HepG2 (cell line): ENCODE data around the gene PIP5K1C. TPM values are rescaled to one million over a fixed set of nuclear protein-coding genes. Genes with fewer than 3 reads are reported as not detected.

Source experiments
- ATRX ChIP-seq: sonication (generic); formaldehyde crosslinking; IDR thresholded peaks from 2 replicates; pipeline ENCODE4 v1.4.0; 2020; ENCODE audit warnings: missing genetic modification reagents, borderline replicate concordance
- GLI4 ChIP-seq: sonication (generic); formaldehyde crosslinking; IDR thresholded peaks from 2 replicates; pipeline ENCODE4 v1.5.1; 2020; ENCODE audit warnings: missing genetic modification reagents, mild to moderate bottlenecking, moderate library complexity, borderline replicate concordance
- HNRNPL ChIP-seq: fragments of 200-400 bp; formaldehyde crosslinking; IDR thresholded peaks from 2 replicates; pipeline ENCODE4 v1.6.1; 2017; ENCODE audit warnings: mild to moderate bottlenecking, low read depth, low read length
- NR2F2 ChIP-seq: IDR thresholded peaks from 2 replicates; pipeline ENCODE4 v1.6.1; 2012; ENCODE audit warnings: low read depth, inconsistent platforms, borderline replicate concordance
- PATZ1 ChIP-seq: sonication (generic); formaldehyde crosslinking; IDR thresholded peaks from 2 replicates; pipeline ENCODE4 v1.4.0; 2020; ENCODE audit warnings: missing genetic modification reagents
- TIGD3 ChIP-seq: sonication (generic); formaldehyde crosslinking; IDR thresholded peaks from 2 replicates; pipeline ENCODE4 v1.5.1; 2020; ENCODE audit warnings: mild to moderate bottlenecking, missing genetic modification reagents, borderline replicate concordance
- YEATS2 ChIP-seq: sonication (generic); formaldehyde crosslinking; IDR thresholded peaks from 2 replicates; pipeline ENCODE4 v1.4.0; 2020; ENCODE audit warnings: missing genetic modification reagents, borderline replicate concordance
- ZBED4 ChIP-seq: sonication (generic); formaldehyde crosslinking; IDR thresholded peaks from 2 replicates; pipeline ENCODE4 v1.4.0; 2020; ENCODE audit warnings: missing genetic modification reagents, borderline replicate concordance
- ZNF225 ChIP-seq: sonication (generic); formaldehyde crosslinking; IDR thresholded peaks from 2 replicates; pipeline ENCODE4 v1.4.0; 2020; ENCODE audit warnings: mild to moderate bottlenecking, missing genetic modification reagents
- ZNF280D ChIP-seq: sonication (generic); formaldehyde crosslinking; IDR thresholded peaks from 2 replicates; pipeline ENCODE4 v1.5.1; 2020; ENCODE audit warnings: mild to moderate bottlenecking, missing genetic modification reagents
- ZNF775 ChIP-seq: sonication (generic); formaldehyde crosslinking; IDR thresholded peaks from 2 replicates; pipeline ENCODE4 v1.4.0; 2020; ENCODE audit warnings: missing genetic modification reagents, mild to moderate bottlenecking, moderate library complexity, borderline replicate concordance
- polyA plus RNA-seq, 8 experiments: library from polyadenylated mRNA; depleted of rRNA in 3 of 8; stranded (reverse) in 7 of 8; unstranded in 1 of 8; fragments of >200 nt; fragmentation: Illumina TruSeq in 4 of 8; extraction: Trizol in 4 of 8; gene quantifications; 2 replicates each; pipeline versions ENCODE4 v1.2.1 to v1.2.3, GENCODE V29; 2011 to 2016; ENCODE audit warnings: low read depth in 4 of 8, missing spikeins in 1 of 8, mixed read lengths in 1 of 8; ENCODE audit not compliant: insufficient read depth in 1 of 8
- total RNA-seq, 5 experiments: library from RNA; depleted of rRNA; stranded (reverse); fragments of >200 nt; fragmentation: Illumina TruSeq; extraction: Trizol; gene quantifications; 2 replicates each; pipeline ENCODE4 v1.2.3, GENCODE V29; 2016; ENCODE audit warnings: low read depth in 1 of 5

PIP5K1C gene
- total and polyA plus RNA-seq, 2 of the 13 experiments (the other 11 are each of a cell fraction or from before 2014, with no cell fraction given): 3.6 to 4.3 TPM

GRCh38 chr19:3700242-3701032 lies at the start of gene PIP5K1C (continued):
- TF ChIP-seq ZNF225 (no peak), HNRNPL (no peak), TIGD3 (CRISPR knock-in tag) (no peak), NR2F2 (0 out of 2 replicates have a peak, but pooled peaks have one; percentile 16), ATRX (CRISPR knock-in tag) (no peak), ZNF280D (CRISPR knock-in tag) (no peak), PATZ1 (CRISPR knock-in tag) (no peak), ZBED4 (CRISPR knock-in tag) (no peak), ZNF775 (CRISPR knock-in tag) (no peak), GLI4 (CRISPR knock-in tag) (no peak), YEATS2 (peak; percentile 47; the same call in 1 of the 2 replicates)
